Spleen (tissue), 11 donors: ENCODE data around the gene NIT2. TPM values are rescaled to one million over a fixed set of nuclear protein-coding genes. Genes with fewer than 3 reads are reported as not detected.

Source experiments
- DNase-seq: peaks from one replicate; pipeline ENCODE4 v3.0.0-alpha.2; 2020
- H3K27ac ChIP-seq, 8 donors: fragments of 200-600 bp; sonication (generic) in 7 of 8; 1 replicate in 4 of 8; 2 replicates in 4 of 8; pipeline versions ENCODE4 v1.5.0 to v1.8.0; 2016 to 2021; ENCODE audit warnings: inconsistent platforms in 4 of 8, mild to moderate bottlenecking in 4 of 8, moderate library complexity in 1 of 8
- H3K27me3 ChIP-seq, 7 donors: fragments of 200-600 bp; sonication (generic) in 6 of 7; replicated peaks in 1 of 7; 1 replicate in 4 of 7; 2 replicates in 3 of 7; pipeline versions ENCODE4 v1.5.0 to v1.8.0; 2016 to 2021; ENCODE audit warnings: inconsistent platforms in 3 of 7, mild to moderate bottlenecking in 1 of 7
- H3K36me3 ChIP-seq, 6 donors: fragments of 200-600 bp; sonication (generic) in 5 of 6; 1 replicate in 4 of 6; 2 replicates in 2 of 6; pipeline versions ENCODE4 v1.5.0 to v1.8.0; 2016 to 2021; ENCODE audit warnings: inconsistent platforms in 2 of 6
- H3K4me1 ChIP-seq, 6 donors: fragments of 200-600 bp; sonication (generic) in 5 of 6; 1 replicate in 3 of 6; 2 replicates in 3 of 6; pipeline versions ENCODE4 v1.5.0 to v1.8.0; 2016 to 2021; ENCODE audit warnings: inconsistent platforms in 3 of 6
- H3K4me3 ChIP-seq, 8 donors: fragments of 200-600 bp; sonication (generic) in 7 of 8; 1 replicate in 4 of 8; 2 replicates in 4 of 8; pipeline versions ENCODE4 v1.5.0 to v1.8.0; 2016 to 2021; ENCODE audit warnings: inconsistent platforms in 4 of 8, mild to moderate bottlenecking in 4 of 8, moderate library complexity in 2 of 8
- H3K9me3 ChIP-seq, 8 donors: fragments of 200-600 bp; sonication (generic) in 7 of 8; 1 replicate in 4 of 8; 2 replicates in 4 of 8; pipeline versions ENCODE4 v1.5.0 to v1.8.0; 2016 to 2021; ENCODE audit warnings: inconsistent platforms in 4 of 8
- POLR2A ChIP-seq, 3 donors: fragments of 450-650 bp; IDR thresholded peaks; one replicate each; pipeline ENCODE4 v1.5.1; 2017; ENCODE audit warnings: antibody characterized with exemption in 3 of 3, mild to moderate bottlenecking in 1 of 3
- POLR2AphosphoS5 ChIP-seq, 3 donors: sonication (generic); formaldehyde crosslinking; IDR thresholded peaks; one replicate each; pipeline ENCODE4 v1.5.1; 2017; ENCODE audit warnings: antibody characterized with exemption in 3 of 3
- WGBS, 5 donors: extraction: QIAGEN DNeasy Blood & Tissue Kit in 3 of 5; methylation state at CpG; one replicate each; pipeline versions ENCODE4 v1.1.5 to v1.1.7; 2013 to 2018; 5-methylcytosine and 5-hydroxymethylcytosine counted together
- intact Hi-C: fragments of 100-400 bp; cut with DNase I; formaldehyde crosslinking; loops from one replicate; pipeline ENCODE4 v1.15.0; 2023; ENCODE audit warnings: low total_unique reads
- polyA plus RNA-seq, 3 donors: library from polyadenylated mRNA; stranded (reverse); fragments of 200-250 nt; gene quantifications; one replicate each; pipeline ENCODE4 v1.2.1, GENCODE V29; 2013
- total RNA-seq, 7 donors: library from RNA; depleted of rRNA in 3 of 7; stranded (reverse); fragments of >200 nt in 3 of 7; fragmentation: NEBNext Ultra II Directional in 4 of 7; extraction: Animal tissue kit (Norgen Biotek cat#: 25700) in 4 of 7; gene quantifications; one replicate each; pipeline versions ENCODE4 v1.1.0 to v1.2.1, GENCODE V29; 2016 to 2021
- TF ChIP-seq, protein P1 (sequence below), 11 experiments: fragments of 200-600 bp in 7 of 11; fragments of 450-650 bp in 4 of 11; sonication (generic) in 4 of 11; IDR thresholded peaks in 8 of 11; conservative IDR thresholded peaks in 3 of 11; 1 replicate in 7 of 11; 2 replicates in 4 of 11; pipeline versions ENCODE4 v1.4.0 to v1.8.0; 2016 to 2021; ENCODE audit warnings: antibody characterized with exemption in 11 of 11, inconsistent platforms in 4 of 11, mild to moderate bottlenecking in 1 of 11
- donor health status: healthy with polysubstance abuse.
- donor health status: DM: no; HTN: no; CAD: no; lungs with moderate emphysema.
- donor health status: DM: no; HTN: no; CAD: no.
- donor health status: Bipolar disorder and iron deficiency.
- donor health status: healthy.
- donor health status: DM: no; HTN: no; CAD: no.
- donor health status: DM: yes; HTN: yes; CAD: no.

Gene NIT2
- total and polyA plus RNA-seq, 10 donors: 16.8 to 30.8 (median 24.7) TPM

DNA sequence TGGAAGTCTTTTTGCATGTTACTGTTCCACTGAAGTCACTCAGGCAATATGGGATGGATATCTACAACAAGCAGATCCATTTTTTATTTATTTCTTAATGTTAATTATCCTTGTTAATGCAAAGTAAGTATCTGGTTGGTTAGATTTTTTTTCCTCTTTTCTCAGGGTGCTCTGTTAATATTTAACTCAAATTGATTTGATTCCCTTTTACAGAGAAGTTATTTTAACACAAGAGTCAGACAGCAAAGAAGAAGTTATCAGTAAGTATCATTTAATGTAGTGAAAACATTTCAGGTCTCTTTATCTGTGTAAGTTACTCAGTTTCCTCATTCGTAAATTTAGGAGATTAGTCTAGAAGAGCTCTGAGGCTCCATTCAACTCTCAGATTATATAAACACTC lies 39.5 kb upstream of the NIT2 start:
- Histone ChIP-seq H3K9me3 (no peaks in the 10 kb centered on the region), H3K36me3 (peaks cover 0 to 100% (median 60%) of the 10 kb centered on the region in 6 donors), H3K4me1 (no peaks in the 10 kb centered on the region), H3K27ac (no peak overlapping the region), H3K27me3 (no peaks in the 10 kb centered on the region), H3K4me3 (no peak overlapping the region)
- WGBS, 5 donors: 91 to 98% (median 98%) methylated on average over 1 of the region's 1 CpG
- TF ChIP-seq POLR2AphosphoS5 (IDR thresholded peaks at IDR 0.05) (no peak), POLR2A (IDR thresholded peaks at IDR 0.05) (no peak)
- TF ChIP-seq, protein P1, sequence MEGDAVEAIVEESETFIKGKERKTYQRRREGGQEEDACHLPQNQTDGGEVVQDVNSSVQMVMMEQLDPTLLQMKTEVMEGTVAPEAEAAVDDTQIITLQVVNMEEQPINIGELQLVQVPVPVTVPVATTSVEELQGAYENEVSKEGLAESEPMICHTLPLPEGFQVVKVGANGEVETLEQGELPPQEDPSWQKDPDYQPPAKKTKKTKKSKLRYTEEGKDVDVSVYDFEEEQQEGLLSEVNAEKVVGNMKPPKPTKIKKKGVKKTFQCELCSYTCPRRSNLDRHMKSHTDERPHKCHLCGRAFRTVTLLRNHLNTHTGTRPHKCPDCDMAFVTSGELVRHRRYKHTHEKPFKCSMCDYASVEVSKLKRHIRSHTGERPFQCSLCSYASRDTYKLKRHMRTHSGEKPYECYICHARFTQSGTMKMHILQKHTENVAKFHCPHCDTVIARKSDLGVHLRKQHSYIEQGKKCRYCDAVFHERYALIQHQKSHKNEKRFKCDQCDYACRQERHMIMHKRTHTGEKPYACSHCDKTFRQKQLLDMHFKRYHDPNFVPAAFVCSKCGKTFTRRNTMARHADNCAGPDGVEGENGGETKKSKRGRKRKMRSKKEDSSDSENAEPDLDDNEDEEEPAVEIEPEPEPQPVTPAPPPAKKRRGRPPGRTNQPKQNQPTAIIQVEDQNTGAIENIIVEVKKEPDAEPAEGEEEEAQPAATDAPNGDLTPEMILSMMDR (IDR thresholded peaks at IDR 0.05 in 8 of 11, conservative IDR thresholded peaks at IDR 0.05 in 3 of 11): no peak
- DNase-seq: no peak
- intact Hi-C loops: no loop called here

DNA sequence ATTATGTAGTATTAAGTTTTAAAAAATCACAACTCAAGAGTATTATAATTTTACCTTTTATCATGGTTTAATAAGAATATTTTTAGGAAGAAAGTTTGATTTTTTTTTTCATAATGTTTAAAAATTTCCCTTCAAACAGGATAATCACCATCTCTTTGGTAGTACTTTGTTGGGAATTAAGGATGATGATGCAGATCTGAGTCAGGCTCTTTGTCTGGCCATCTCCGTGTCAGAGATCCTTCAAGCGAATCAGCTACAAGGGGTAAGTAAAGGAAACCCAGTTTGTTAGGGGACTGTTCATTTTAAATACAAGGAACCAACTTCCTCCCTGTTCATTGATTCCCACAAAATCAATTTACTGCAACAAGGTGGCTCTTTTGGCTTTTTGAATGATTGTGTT lies 36.8 kb upstream of the NIT2 start:
- WGBS, 5 donors: 96 to 100% (median 98%) methylated on average over 2 of the region's 2 CpGs
- DNase-seq: no peak
- Histone ChIP-seq H3K9me3 (no peaks in the 10 kb centered on the region), H3K27ac (no peak overlapping the region), H3K27me3 (no peaks in the 10 kb centered on the region), H3K4me1 (no peaks in the 10 kb centered on the region), H3K4me3 (no peak overlapping the region), H3K36me3 (peaks cover 0 to 100% (median 63%) of the 10 kb centered on the region in 6 donors)
- intact Hi-C loops: no loop called here
- TF ChIP-seq POLR2A (IDR thresholded peaks at IDR 0.05) (no peak), POLR2AphosphoS5 (IDR thresholded peaks at IDR 0.05) (no peak)

DNA sequence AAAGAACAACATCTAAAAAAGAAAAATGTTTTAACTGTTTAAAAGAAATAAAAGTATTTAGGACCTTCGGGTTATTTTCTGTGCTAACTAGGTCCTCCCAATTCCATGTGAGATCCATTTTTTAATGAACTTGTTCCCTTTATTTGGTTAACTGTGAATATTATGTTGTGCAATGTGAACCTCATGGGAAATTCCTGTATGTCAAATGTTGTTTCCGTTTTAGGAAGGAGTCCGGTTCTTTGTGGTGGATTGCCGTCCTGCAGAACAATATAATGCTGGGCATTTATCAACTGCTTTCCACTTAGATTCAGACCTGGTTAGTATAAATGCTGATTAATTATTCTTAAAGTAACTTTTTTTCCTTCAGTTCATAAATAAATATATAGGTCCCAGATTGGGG lies 35.5 kb upstream of the NIT2 start:
- no peaks in the 10 kb centered on the region for H3K4me1 ChIP-seq
- no peak overlapping the region for H3K4me3 ChIP-seq
- WGBS, 5 donors: 45 to 84% (median 71%) methylated on average over 4 of the region's 4 CpGs
- peaks cover 0 to 100% (median 63%) of the 10 kb centered on the region in 6 donors for H3K36me3 ChIP-seq
- no peaks in the 10 kb centered on the region for H3K27me3 ChIP-seq
- no peaks in the 10 kb centered on the region for H3K9me3 ChIP-seq
- DNase-seq: no peak
- TF ChIP-seq, protein P1 (IDR thresholded peaks at IDR 0.05 in 8 of 11, conservative IDR thresholded peaks at IDR 0.05 in 3 of 11): no peak
- no peak for TF ChIP-seq POLR2A (IDR thresholded peaks at IDR 0.05)
- TF ChIP-seq POLR2AphosphoS5 (IDR thresholded peaks at IDR 0.05): no peak
- intact Hi-C loops: no loop called here
- no peak overlapping the region for H3K27ac ChIP-seq

DNA sequence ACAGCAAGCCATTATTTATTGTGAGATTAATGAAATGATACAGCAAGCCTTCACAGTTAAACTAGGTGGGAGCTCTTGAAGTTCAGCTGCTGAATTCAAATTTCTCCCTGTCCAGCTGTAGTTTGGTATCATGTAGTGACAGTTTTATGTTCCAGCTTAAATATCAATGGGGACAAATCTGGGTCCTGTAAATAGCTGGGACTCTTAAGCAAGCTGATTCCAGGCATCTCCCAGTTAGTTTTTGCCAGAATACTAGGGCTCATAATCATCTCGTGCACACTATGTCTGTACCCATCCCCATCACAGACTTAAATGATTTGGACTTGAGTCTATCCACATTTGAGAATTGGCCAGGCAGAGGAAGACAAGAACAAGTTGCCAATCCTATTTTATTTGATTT lies 27.9 kb upstream of the NIT2 start:
- 93 to 100% (median 97%) methylated on average over 1 of the region's 1 CpG for WGBS, 5 donors
- H3K9me3 ChIP-seq: no peaks in the 10 kb centered on the region
- H3K4me1 ChIP-seq: no peaks in the 10 kb centered on the region
- H3K27me3 ChIP-seq: no peaks in the 10 kb centered on the region
- H3K4me3 ChIP-seq: no peak overlapping the region
- intact Hi-C loops: no loop called here
- peaks cover 3 to 100% (median 47%) of the 10 kb centered on the region in 6 donors for H3K36me3 ChIP-seq
- H3K27ac ChIP-seq: no peak overlapping the region
- TF ChIP-seq POLR2A (IDR thresholded peaks at IDR 0.05) (no peak), POLR2AphosphoS5 (IDR thresholded peaks at IDR 0.05) (no peak)
- TF ChIP-seq, protein P1 (IDR thresholded peaks at IDR 0.05 in 8 of 11, conservative IDR thresholded peaks at IDR 0.05 in 3 of 11): no peak
- no peak for DNase-seq
